ENCODE data around the gene PRRX2. TPM values are rescaled to one million over a fixed set of nuclear protein-coding genes. Genes with fewer than 3 reads are reported as not detected.

PRRX2 gene
- total RNA-seq, 1 experiment from 2014 or later: not detected

- Mint-ChIP-seq H3K27me3 (ENCODE audit: unreplicated experiment) (no peaks in the 10 kb centered on the region), H3K4me1 (ENCODE audit: low read depth, unreplicated experiment) (peaks cover 40% of the 10 kb centered on the region), H3K27ac (ENCODE audit: unreplicated experiment) (peak overlapping the region; percentile 56), H3K36me3 (ENCODE audit: insufficient read depth, unreplicated experiment) (peaks cover 38% of the 10 kb centered on the region), H3K4me3 (ENCODE audit: low read depth, unreplicated experiment) (peak overlapping the region; percentile 82), H3K9me3 (ENCODE audit: low read depth, unreplicated experiment) (no peaks in the 10 kb centered on the region)
- no peak for DNase-seq
- CTCF ChIA-PET: interaction anchor here (0.7 to 1.2 kb wide), 6 partner anchors 111 to 495 kb away, joined by 3 to 6 read pairs (median 4); no protein-coding TSS in a partner anchor
- no peak for TF ChIP-seq CTCF (IDR thresholded peaks at IDR 0.05; ENCODE audit: unreplicated experiment)
- intact Hi-C loops (cut with micrococcal nuclease; ENCODE audit: unreplicated experiment): no loop called here
- no TSS peak for BruUV-seq (replicated peaks)
Observed at GRCh38 chr9:129626625-129627284, 38.7 kb upstream of the PRRX2 start.

GRCh38 chr9:129627556-129628440 is 37.6 kb upstream of the PRRX2 start:
- peak overlapping the region; percentile 31 for H3K27ac Mint-ChIP-seq (ENCODE audit: unreplicated experiment)
- DNase-seq: no peak
- H3K27me3 Mint-ChIP-seq (ENCODE audit: unreplicated experiment): no peaks in the 10 kb centered on the region
- CTCF ChIA-PET: interaction anchor here (1.0 to 1.2 kb wide), 2 partner anchors 488 to 489 kb away, joined by 3 to 6 read pairs; no protein-coding TSS in a partner anchor
- H3K36me3 Mint-ChIP-seq (ENCODE audit: insufficient read depth, unreplicated experiment): peaks cover 45% of the 10 kb centered on the region
- intact Hi-C loops (cut with micrococcal nuclease; ENCODE audit: unreplicated experiment): no loop called here
- H3K4me3 Mint-ChIP-seq (ENCODE audit: low read depth, unreplicated experiment): peak overlapping the region; percentile 82
- no peak for TF ChIP-seq CTCF (IDR thresholded peaks at IDR 0.05; ENCODE audit: unreplicated experiment)
- BruUV-seq (replicated peaks): no TSS peak
- H3K9me3 Mint-ChIP-seq (ENCODE audit: low read depth, unreplicated experiment): no peaks in the 10 kb centered on the region
- peaks cover 43% of the 10 kb centered on the region for H3K4me1 Mint-ChIP-seq (ENCODE audit: low read depth, unreplicated experiment)

GRCh38 chr9:129628709-129629108 is 36.7 kb upstream of the PRRX2 start:
- intact Hi-C loops (cut with micrococcal nuclease; ENCODE audit: unreplicated experiment): no loop called here
- Mint-ChIP-seq H3K27ac (ENCODE audit: unreplicated experiment) (no peak overlapping the region), H3K36me3 (ENCODE audit: insufficient read depth, unreplicated experiment) (peaks cover 52% of the 10 kb centered on the region), H3K4me1 (ENCODE audit: low read depth, unreplicated experiment) (peaks cover 36% of the 10 kb centered on the region), H3K9me3 (ENCODE audit: low read depth, unreplicated experiment) (no peaks in the 10 kb centered on the region), H3K4me3 (ENCODE audit: low read depth, unreplicated experiment) (no peak overlapping the region), H3K27me3 (ENCODE audit: unreplicated experiment) (no peaks in the 10 kb centered on the region)
- no TSS peak for BruUV-seq (replicated peaks)
- CTCF ChIA-PET: no interaction called here
- DNase-seq: no peak
- no peak for TF ChIP-seq CTCF (IDR thresholded peaks at IDR 0.05; ENCODE audit: unreplicated experiment)

GRCh38 chr9:129629251-129629820 is 36.1 kb upstream of the PRRX2 start:
- H3K4me1 Mint-ChIP-seq (ENCODE audit: low read depth, unreplicated experiment): peaks cover 30% of the 10 kb centered on the region
- TF ChIP-seq CTCF (IDR thresholded peaks at IDR 0.05; ENCODE audit: unreplicated experiment): no peak
- no peak for DNase-seq
- CTCF ChIA-PET: no interaction called here
- peaks cover 50% of the 10 kb centered on the region for H3K36me3 Mint-ChIP-seq (ENCODE audit: insufficient read depth, unreplicated experiment)
- intact Hi-C loops (cut with micrococcal nuclease; ENCODE audit: unreplicated experiment): no loop called here
- no TSS peak for BruUV-seq (replicated peaks)
- no peaks in the 10 kb centered on the region for H3K9me3 Mint-ChIP-seq (ENCODE audit: low read depth, unreplicated experiment)
- no peaks in the 10 kb centered on the region for H3K27me3 Mint-ChIP-seq (ENCODE audit: unreplicated experiment)
- no peak overlapping the region for H3K4me3 Mint-ChIP-seq (ENCODE audit: low read depth, unreplicated experiment)
- H3K27ac Mint-ChIP-seq (ENCODE audit: unreplicated experiment): no peak overlapping the region
